ENCODE data around the gene BCKDHB. TPM values are rescaled to one million over a fixed set of nuclear protein-coding genes. Genes with fewer than 3 reads are reported as not detected.

The BCKDHB gene
- total RNA-seq (2021) (24.3 to 30.0 TPM (median 27.5 TPM) in 3 replicates), Bru-seq, nascent RNA (percentile 81 among the genes with signal in this experiment)
- long read RNA-seq, experiment 1, transcript BCKDHB-201 (10 exons, 3,692 nt): major isoform, 67 of 187 reads
- long read RNA-seq, experiment 1, transcript BCKDHB-202 (11 exons, 1,514 nt): minor isoform, 64 of 187 reads
- long read RNA-seq, experiment 1, partial matches to known transcripts: 7 of 187 reads
- long read RNA-seq, experiment 1, other reads (novel, unspliced or antisense): 49 of 187 reads
- long read RNA-seq, experiment 2, transcript BCKDHB-202 (11 exons, 1,514 nt): major isoform, 7 of 26 reads
- long read RNA-seq, experiment 2, partial matches to known transcripts: 3 of 26 reads
- long read RNA-seq, experiment 2, other reads (novel, unspliced or antisense): 12 of 26 reads
- long read RNA-seq, experiment 3, transcript BCKDHB-202 (11 exons, 1,514 nt): major isoform, 39 of 50 reads
- long read RNA-seq, experiment 3, partial matches to known transcripts: 0 of 50 reads
- long read RNA-seq, experiment 3, other reads (novel, unspliced or antisense): 11 of 50 reads

- Mint-ChIP-seq H3K4me3 (peak within 1 kb of the TSS; percentile 98), H3K27ac (peak within 1 kb of the TSS; percentile 97), H3K4me1 (peaks cover 33% of the 10 kb centered on the region), H3K36me3 (peaks cover 3% of the 10 kb centered on the region; the same call in 1 of the 2 replicates), H3K9me3 (no peaks in the 10 kb centered on the region), H3K27me3 (ENCODE audit: low read depth) (peaks cover 11% of the 10 kb centered on the region)
- ChIA-PET CTCF (interaction anchor here (0.6 to 1.5 kb wide), 5 partner anchors 157 to 1497 kb away, joined by 3 to 9 read pairs (median 6); no protein-coding TSS in a partner anchor), POLR2A (interaction anchor here (0.6 to 1.0 kb wide), 4 partner anchors 14 to 417 kb away, joined by 3 to 8 read pairs (median 4); partner anchors contain the start of gene TTK)
- DNase-seq (ENCODE audit: low spot score) (peak; percentile 99), ATAC-seq (peak; percentile 98)
- no peak for TF ChIP-seq JAZF1 (CRISPR knock-in tag; IDR thresholded peaks at IDR 0.05)
- TF ChIP-seq ZNF512 (CRISPR knock-in tag; IDR thresholded peaks at IDR 0.05; ENCODE audit: borderline replicate concordance): no peak
- TF ChIP-seq, protein P1, sequence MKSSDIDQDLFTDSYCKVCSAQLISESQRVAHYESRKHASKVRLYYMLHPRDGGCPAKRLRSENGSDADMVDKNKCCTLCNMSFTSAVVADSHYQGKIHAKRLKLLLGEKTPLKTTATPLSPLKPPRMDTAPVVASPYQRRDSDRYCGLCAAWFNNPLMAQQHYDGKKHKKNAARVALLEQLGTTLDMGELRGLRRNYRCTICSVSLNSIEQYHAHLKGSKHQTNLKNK (CRISPR knock-in tag; IDR thresholded peaks at IDR 0.05): no peak
- no peak for TF ChIP-seq ELF4 (CRISPR knock-in tag; IDR thresholded peaks at IDR 0.05; ENCODE audit: low read depth)
- 0 out of 2 replicates have a peak, but pooled peaks have one; percentile 51 for TF ChIP-seq FOXK1 (CRISPR knock-in tag; IDR thresholded peaks at IDR 0.05)
- no peak for TF ChIP-seq ZNF425 (CRISPR knock-in tag; conservative IDR thresholded peaks at IDR 0.05)
- peak; percentile 70 for TF ChIP-seq MAX (CRISPR knock-in tag; IDR thresholded peaks at IDR 0.05)
- no peak for TF ChIP-seq MLX (CRISPR knock-in tag; IDR thresholded peaks at IDR 0.05)
- TF ChIP-seq RORB (CRISPR knock-in tag; IDR thresholded peaks at IDR 0.05): no peak
- no peak for TF ChIP-seq ZNF396 (CRISPR knock-in tag; IDR thresholded peaks at IDR 0.05; ENCODE audit: borderline replicate concordance)
- peak; percentile 73 for TF ChIP-seq HMGXB4 (CRISPR knock-in tag; IDR thresholded peaks at IDR 0.05)
- TF ChIP-seq GTF2I (CRISPR knock-in tag; conservative IDR thresholded peaks at IDR 0.05): no peak
- TF ChIP-seq RELA (CRISPR knock-in tag; IDR thresholded peaks at IDR 0.05; ENCODE audit: borderline replicate concordance): no peak
- no peak for TF ChIP-seq GRHL2 (CRISPR knock-in tag; IDR thresholded peaks at IDR 0.05; ENCODE audit: insufficient replicate concordance, severe bottlenecking)
- TF ChIP-seq, protein P2, sequence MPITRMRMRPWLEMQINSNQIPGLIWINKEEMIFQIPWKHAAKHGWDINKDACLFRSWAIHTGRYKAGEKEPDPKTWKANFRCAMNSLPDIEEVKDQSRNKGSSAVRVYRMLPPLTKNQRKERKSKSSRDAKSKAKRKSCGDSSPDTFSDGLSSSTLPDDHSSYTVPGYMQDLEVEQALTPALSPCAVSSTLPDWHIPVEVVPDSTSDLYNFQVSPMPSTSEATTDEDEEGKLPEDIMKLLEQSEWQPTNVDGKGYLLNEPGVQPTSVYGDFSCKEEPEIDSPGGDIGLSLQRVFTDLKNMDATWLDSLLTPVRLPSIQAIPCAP (CRISPR knock-in tag; IDR thresholded peaks at IDR 0.05): no peak
- TF ChIP-seq ATF6 (CRISPR knock-in tag; IDR thresholded peaks at IDR 0.05): no peak
- peak; percentile 88 for TF ChIP-seq TEAD1 (CRISPR knock-in tag; IDR thresholded peaks at IDR 0.05)
- peak; percentile 72; the same call in 1 of the 2 replicates for TF ChIP-seq KAT7 (CRISPR knock-in tag; IDR thresholded peaks at IDR 0.05; ENCODE audit: borderline replicate concordance)
- no peak for TF ChIP-seq IRF2 (CRISPR knock-in tag; IDR thresholded peaks at IDR 0.05; ENCODE audit: borderline replicate concordance, low read depth)
- TF ChIP-seq OVOL2 (CRISPR knock-in tag; IDR thresholded peaks at IDR 0.05; ENCODE audit: borderline replicate concordance): no peak
- TF ChIP-seq NR3C1 (CRISPR knock-in tag; conservative IDR thresholded peaks at IDR 0.05; ENCODE audit: low read depth): no peak
- TF ChIP-seq, protein P3, sequence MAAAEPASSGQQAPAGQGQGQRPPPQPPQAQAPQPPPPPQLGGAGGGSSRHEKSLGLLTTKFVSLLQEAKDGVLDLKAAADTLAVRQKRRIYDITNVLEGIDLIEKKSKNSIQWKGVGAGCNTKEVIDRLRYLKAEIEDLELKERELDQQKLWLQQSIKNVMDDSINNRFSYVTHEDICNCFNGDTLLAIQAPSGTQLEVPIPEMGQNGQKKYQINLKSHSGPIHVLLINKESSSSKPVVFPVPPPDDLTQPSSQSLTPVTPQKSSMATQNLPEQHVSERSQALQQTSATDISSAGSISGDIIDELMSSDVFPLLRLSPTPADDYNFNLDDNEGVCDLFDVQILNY (CRISPR knock-in tag; IDR thresholded peaks at IDR 0.05): peak; percentile 85; the same call in 1 of the 2 replicates
These were observed at the start of gene BCKDHB for GRCh38 chr6:80106418-80107235. Gene BCKDHB, plus strand, starts transcription at chr6:80106671. Its CDS starts 23 bp downstream, at chr6:80106694.

Measured in WTC11 (cell line).